GM23338 (cell line): ENCODE data around the gene PRSS2. TPM values are rescaled to one million over a fixed set of nuclear protein-coding genes. Genes with fewer than 3 reads are reported as not detected.

Experiments
- ATAC-seq: fragments of 200-7000 bp; cut with Tn5 transposase; 3 replicates; pipeline ENCODE4 v1.9.1; 2020
- DNase-seq: peaks from one replicate; pipeline ENCODE4 v3.0.0-alpha.2; 2015; ENCODE audit warnings: low spot score
- H2AFZ ChIP-seq: fragments of 200-600 bp; sonication (generic); 2 replicates; pipeline ENCODE4 v1.8.0; 2016; ENCODE audit warnings: antibody characterized with exemption, mild to moderate bottlenecking, moderate library complexity
- H3F3A ChIP-seq: fragments of 200-600 bp; sonication (generic); replicated peaks from 2 replicates; pipeline ENCODE4 v1.8.0; 2017; ENCODE audit warnings: antibody characterized with exemption, mixed run types, low read depth
- H3K27ac ChIP-seq: fragments of 200-600 bp; sonication (generic); 2 replicates; pipeline ENCODE4 v1.6.1; 2016; ENCODE audit warnings: low read depth
- H3K27me3 ChIP-seq: fragments of 200-600 bp; sonication (generic); 2 replicates; pipeline ENCODE4 v1.8.0; 2016; ENCODE audit warnings: mild to moderate bottlenecking, mixed run types, moderate library complexity; ENCODE audit not compliant: insufficient read depth
- H3K36me3 ChIP-seq: fragments of 200-600 bp; sonication (generic); 2 replicates; pipeline ENCODE4 v1.8.0; 2016; ENCODE audit warnings: mild to moderate bottlenecking; ENCODE audit not compliant: insufficient read depth
- H3K4me1 ChIP-seq: fragments of 200-600 bp; sonication (generic); 2 replicates; pipeline ENCODE4 v1.8.0; 2016; ENCODE audit warnings: mild to moderate bottlenecking, moderate library complexity; ENCODE audit not compliant: insufficient read depth
- H3K4me2 ChIP-seq: fragments of 200-600 bp; sonication (generic); 2 replicates; pipeline ENCODE4 v1.7.1; 2017; ENCODE audit warnings: mixed run types
- H3K4me3 ChIP-seq: fragments of 200-600 bp; sonication (generic); 2 replicates; pipeline ENCODE4 v1.6.1; 2016; ENCODE audit warnings: mixed run types
- H3K79me2 ChIP-seq: fragments of 200-600 bp; sonication (generic); replicated peaks from 2 replicates; pipeline ENCODE4 v1.8.0; 2017; ENCODE audit warnings: mild to moderate bottlenecking; ENCODE audit not compliant: insufficient read depth
- H3K9me2 ChIP-seq: fragments of 200-600 bp; sonication (generic); 2 replicates; pipeline ENCODE4 v1.8.0; 2017; ENCODE audit not compliant: insufficient read depth
- H4K20me1 ChIP-seq: fragments of 200-600 bp; sonication (generic); replicated peaks from 2 replicates; pipeline ENCODE4 v1.8.0; 2017; ENCODE audit warnings: mild to moderate bottlenecking; ENCODE audit not compliant: insufficient read depth
- H3K27ac Mint-ChIP-seq: 2 replicates; pipeline ENCODE4 v1.8.0; 2020; ENCODE audit warnings: inconsistent platforms, mild to moderate bottlenecking, moderate library complexity, mixed read lengths
- H3K27me3 Mint-ChIP-seq: 3 replicates; pipeline ENCODE4 v1.8.0; 2022; ENCODE audit warnings: low read depth, mild to moderate bottlenecking, moderate library complexity, mixed read lengths, inconsistent platforms; ENCODE audit not compliant: insufficient read depth, poor library complexity
- H3K36me3 Mint-ChIP-seq: 3 replicates; pipeline ENCODE4 v1.8.0; 2021; ENCODE audit warnings: low read depth, mild to moderate bottlenecking, inconsistent platforms, moderate library complexity, mixed read lengths
- H3K4me1 Mint-ChIP-seq: 3 replicates; pipeline ENCODE4 v1.8.0; 2020; ENCODE audit warnings: mild to moderate bottlenecking, inconsistent platforms, mixed read lengths
- H3K4me3 Mint-ChIP-seq: 3 replicates; pipeline ENCODE4 v1.8.0; 2021; ENCODE audit warnings: moderate library complexity, mild to moderate bottlenecking, inconsistent platforms, mixed read lengths
- H3K9me3 Mint-ChIP-seq: 3 replicates; pipeline ENCODE4 v1.8.0; 2020; ENCODE audit warnings: moderate library complexity, mild to moderate bottlenecking, inconsistent platforms, mixed read lengths
- CREB1 ChIP-seq: fragments of 250-450 bp; sonication (Bioruptor Pico); IDR thresholded peaks from 2 replicates; pipeline ENCODE4 v1.5.0; 2020; ENCODE audit warnings: low read depth, mild to moderate bottlenecking, moderate library complexity
- EZH2 ChIP-seq: fragments of 200-600 bp; sonication (generic); IDR thresholded peaks from one replicate; pipeline ENCODE4 v1.8.0; 2017; ENCODE audit warnings: antibody characterized with exemption, mild to moderate bottlenecking, low read depth; ENCODE audit not compliant: unreplicated experiment
- JUNB ChIP-seq: IDR thresholded peaks from one replicate; pipeline ENCODE4 v1.6.1; 2016; ENCODE audit warnings: antibody characterized with exemption; ENCODE audit not compliant: unreplicated experiment
- NANOG ChIP-seq: IDR thresholded peaks from 2 replicates; pipeline ENCODE4 v1.6.1; 2016; ENCODE audit warnings: antibody characterized with exemption, borderline replicate concordance
- POLR2AphosphoS5 ChIP-seq: IDR thresholded peaks from 2 replicates; pipeline ENCODE4 v1.6.1; 2016; ENCODE audit warnings: antibody characterized with exemption, low read depth
- REST ChIP-seq: IDR thresholded peaks from one replicate; pipeline ENCODE4 v1.6.1; 2018; ENCODE audit warnings: antibody characterized with exemption; ENCODE audit not compliant: unreplicated experiment
- STAT1 ChIP-seq: IDR thresholded peaks from one replicate; pipeline ENCODE4 v1.6.1; 2016; ENCODE audit warnings: antibody characterized with exemption; ENCODE audit not compliant: unreplicated experiment
- ZNF114 ChIP-seq: fragments of 250-450 bp; sonication (Bioruptor Pico); IDR thresholded peaks from 2 replicates; pipeline ENCODE4 v1.5.0; 2020; ENCODE audit warnings: mild to moderate bottlenecking, moderate library complexity
- ZNF331 ChIP-seq: fragments of 250-450 bp; sonication (Bioruptor Pico); IDR thresholded peaks from 2 replicates; pipeline ENCODE4 v1.5.0; 2020; ENCODE audit warnings: low read depth, mild to moderate bottlenecking, moderate library complexity
- polyA plus RNA-seq: library from polyadenylated mRNA; unstranded; fragments of >200 nt; fragmentation: Nextera tagmentation; extraction: Ambion mirVana; gene quantifications from 2 replicates; pipeline ENCODE4 v1.2.1, GENCODE V29; 2016
- total RNA-seq: library from RNA; depleted of rRNA; stranded (reverse); fragments of >200 nt; shearing (Covaris generic); gene quantifications from 2 replicates; pipeline ENCODE4 v1.2.3, GENCODE V29; 2014
- TF ChIP-seq, protein P1 (sequence below): IDR thresholded peaks from 2 replicates; pipeline ENCODE4 v1.6.1; 2016; ENCODE audit warnings: antibody characterized with exemption
- TF ChIP-seq, protein P2 (sequence below), 2 experiments: fragments of 200-600 bp in 1 of 2; sonication (generic) in 1 of 2; conservative IDR thresholded peaks; 2 replicates each; pipeline versions ENCODE4 v1.5.1 to v1.6.1; 2016 to 2017; ENCODE audit warnings: antibody characterized with exemption in 2 of 2, low read depth in 2 of 2, mild to moderate bottlenecking in 2 of 2, moderate library complexity in 1 of 2

Gene PRSS2
- total and polyA plus RNA-seq, 2 experiments from 2014 or later, result not detected

- ATAC-seq (no peak), DNase-seq (no peak)
- no peaks in the 10 kb centered on the region for H3K36me3 ChIP-seq
- H3K4me1 ChIP-seq, result peaks cover 42% of the 10 kb centered on the region
- H3K27ac ChIP-seq, result no peak overlapping the region
- Mint-ChIP-seq H3K4me3 (no peak overlapping the region), H3K36me3 (peaks cover 31% of the 10 kb centered on the region), H3K27me3 (peaks cover 38% of the 10 kb centered on the region), H3K27ac (no peak overlapping the region), H3K9me3 (peaks cover 6% of the 10 kb centered on the region; the same call in 1 of the 3 replicates), H3K4me1 (peaks cover 54% of the 10 kb centered on the region)
- H4K20me1 ChIP-seq, result no peaks in the 10 kb centered on the region
- H3K4me3 ChIP-seq, result no peak overlapping the region
- peak overlapping the region; percentile 37; the same call in 1 of the 2 replicates for H3K4me2 ChIP-seq
- no peaks in the 10 kb centered on the region for H3K79me2 ChIP-seq
- H3K9me2 ChIP-seq, result no peaks in the 10 kb centered on the region
- H2AFZ ChIP-seq, result no peak overlapping the region
- TF ChIP-seq ZNF114 (CRISPR knock-in tag), result no peak
- TF ChIP-seq EZH2, result no peak
- no peak for TF ChIP-seq REST
- TF ChIP-seq, protein P1, sequence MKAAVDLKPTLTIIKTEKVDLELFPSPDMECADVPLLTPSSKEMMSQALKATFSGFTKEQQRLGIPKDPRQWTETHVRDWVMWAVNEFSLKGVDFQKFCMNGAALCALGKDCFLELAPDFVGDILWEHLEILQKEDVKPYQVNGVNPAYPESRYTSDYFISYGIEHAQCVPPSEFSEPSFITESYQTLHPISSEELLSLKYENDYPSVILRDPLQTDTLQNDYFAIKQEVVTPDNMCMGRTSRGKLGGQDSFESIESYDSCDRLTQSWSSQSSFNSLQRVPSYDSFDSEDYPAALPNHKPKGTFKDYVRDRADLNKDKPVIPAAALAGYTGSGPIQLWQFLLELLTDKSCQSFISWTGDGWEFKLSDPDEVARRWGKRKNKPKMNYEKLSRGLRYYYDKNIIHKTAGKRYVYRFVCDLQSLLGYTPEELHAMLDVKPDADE, result no peak
- TF ChIP-seq POLR2AphosphoS5, result no peak
- TF ChIP-seq STAT1, result no peak
- no peak for TF ChIP-seq NANOG
- TF ChIP-seq, protein P2, sequence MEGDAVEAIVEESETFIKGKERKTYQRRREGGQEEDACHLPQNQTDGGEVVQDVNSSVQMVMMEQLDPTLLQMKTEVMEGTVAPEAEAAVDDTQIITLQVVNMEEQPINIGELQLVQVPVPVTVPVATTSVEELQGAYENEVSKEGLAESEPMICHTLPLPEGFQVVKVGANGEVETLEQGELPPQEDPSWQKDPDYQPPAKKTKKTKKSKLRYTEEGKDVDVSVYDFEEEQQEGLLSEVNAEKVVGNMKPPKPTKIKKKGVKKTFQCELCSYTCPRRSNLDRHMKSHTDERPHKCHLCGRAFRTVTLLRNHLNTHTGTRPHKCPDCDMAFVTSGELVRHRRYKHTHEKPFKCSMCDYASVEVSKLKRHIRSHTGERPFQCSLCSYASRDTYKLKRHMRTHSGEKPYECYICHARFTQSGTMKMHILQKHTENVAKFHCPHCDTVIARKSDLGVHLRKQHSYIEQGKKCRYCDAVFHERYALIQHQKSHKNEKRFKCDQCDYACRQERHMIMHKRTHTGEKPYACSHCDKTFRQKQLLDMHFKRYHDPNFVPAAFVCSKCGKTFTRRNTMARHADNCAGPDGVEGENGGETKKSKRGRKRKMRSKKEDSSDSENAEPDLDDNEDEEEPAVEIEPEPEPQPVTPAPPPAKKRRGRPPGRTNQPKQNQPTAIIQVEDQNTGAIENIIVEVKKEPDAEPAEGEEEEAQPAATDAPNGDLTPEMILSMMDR (conservative IDR thresholded peaks at IDR 0.05; ENCODE audit: low read depth in 2 of 2), result no peak
- no peak for TF ChIP-seq ZNF331 (CRISPR knock-in tag)
- H3K27me3 ChIP-seq, result peaks cover 59% of the 10 kb centered on the region
- no peaks in the 10 kb centered on the region for H3F3A ChIP-seq
These were observed 28.7 kb downstream of the PRSS2 start for GRCh38 chr7:142799437-142799835.

DNA sequence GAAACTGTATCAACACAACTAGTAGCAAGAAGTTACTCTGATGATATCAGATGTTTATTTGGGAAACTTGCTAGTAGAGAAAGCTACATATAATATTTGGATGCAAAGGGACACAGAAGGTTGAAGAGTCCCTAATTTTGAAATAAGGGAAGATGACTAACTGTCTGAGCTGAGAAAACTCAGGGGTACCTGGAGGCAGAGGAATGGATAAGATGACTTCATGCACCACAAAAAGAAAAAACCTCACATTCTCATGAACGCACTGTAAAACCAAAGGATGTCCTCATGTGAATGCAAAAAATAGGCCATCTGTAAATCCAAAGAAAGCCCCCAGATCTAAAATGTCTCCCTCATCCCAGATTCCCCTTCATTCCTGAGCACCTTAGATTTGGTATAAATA is 29.3 kb downstream of the PRSS2 start:
- Histone ChIP-seq H3K79me2 (no peaks in the 10 kb centered on the region), H2AFZ (no peak overlapping the region), H3K4me2 (no peak overlapping the region), H3K36me3 (no peaks in the 10 kb centered on the region), H3K4me1 (peaks cover 39% of the 10 kb centered on the region), H3F3A (no peaks in the 10 kb centered on the region), H4K20me1 (no peaks in the 10 kb centered on the region), H3K27ac (no peak overlapping the region), H3K4me3 (no peak overlapping the region), H3K9me2 (no peaks in the 10 kb centered on the region), H3K27me3 (peaks cover 52% of the 10 kb centered on the region)
- ATAC-seq (no peak), DNase-seq (no peak)
- H3K4me3 Mint-ChIP-seq, result no peak overlapping the region
- H3K27ac Mint-ChIP-seq, result no peak overlapping the region
- H3K4me1 Mint-ChIP-seq, result peaks cover 54% of the 10 kb centered on the region
- H3K9me3 Mint-ChIP-seq, result peaks cover 6% of the 10 kb centered on the region; the same call in 2 of the 3 replicates
- peaks cover 35% of the 10 kb centered on the region for H3K36me3 Mint-ChIP-seq
- H3K27me3 Mint-ChIP-seq, result peaks cover 43% of the 10 kb centered on the region
- TF ChIP-seq EZH2 (no peak), NANOG (no peak), ZNF331 (CRISPR knock-in tag) (no peak), STAT1 (no peak), CREB1 (no peak), JUNB (no peak), ZNF114 (CRISPR knock-in tag) (no peak)
